Stimulated activated CD8-positive, alpha-beta memory T cell treated with anti-CD3 and anti-CD28 coated beads, Interleukin-2, amount 100 ng/mL, for 1 hour (primary cell): ENCODE measurements around the gene DGLUCY.
"Not testable (repeated sequence)": the region's sequence is repeated elsewhere in the genome, so short reads cannot be mapped to it uniquely, and the experiment has no call there.

Experiments used
- DNase-seq, 2 donors: peaks; one replicate each; pipeline ENCODE4 v3.0.0-alpha.2; 2020; ENCODE audit warnings: low read depth in 2 of 2

The DGLUCY gene

DNA sequence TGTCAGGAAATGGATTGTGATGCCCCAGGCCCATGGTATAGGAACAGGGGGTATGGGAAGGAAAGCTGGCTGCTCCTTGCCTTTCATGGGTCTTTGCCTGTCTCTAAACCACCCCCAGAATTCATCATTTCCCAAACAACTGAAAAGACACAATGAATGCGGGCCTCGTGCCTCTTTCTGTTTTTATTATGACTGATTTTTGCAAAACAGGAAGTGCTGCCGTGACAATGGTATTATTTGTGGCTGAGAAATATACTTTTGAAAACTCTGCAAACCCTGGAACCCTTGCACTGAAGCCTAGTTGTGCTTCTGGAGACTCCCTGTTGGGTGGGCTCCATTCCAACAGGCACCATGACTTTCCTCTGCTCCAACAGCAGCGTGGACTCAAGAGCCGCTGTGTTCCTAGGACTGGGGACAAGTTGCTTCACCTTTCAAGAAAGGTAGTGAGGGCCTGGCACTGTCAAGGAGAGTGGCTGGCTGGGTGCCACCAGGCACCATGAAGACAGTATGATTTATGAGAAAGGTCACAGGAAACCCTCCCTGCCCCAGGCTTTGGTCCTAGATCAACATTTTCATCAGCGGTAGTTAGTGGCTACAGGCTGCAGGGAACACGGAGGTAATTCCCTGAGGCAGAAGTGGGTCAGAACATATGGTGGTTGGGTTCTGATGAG lies 4.8 kb upstream of the DGLUCY start:
- DNase-seq: no peak

- no peak for DNase-seq
Observed at GRCh38 chr14:91111443-91111842, 2.4 kb upstream of the DGLUCY start.

- no peak for DNase-seq
Observed at GRCh38 chr14:91112194-91112593, 1.7 kb upstream of the DGLUCY start.

- peak; percentile 18 to 44 for DNase-seq
Observed at GRCh38 chr14:91114079-91115065, 499 bp downstream of the DGLUCY start.

DNA sequence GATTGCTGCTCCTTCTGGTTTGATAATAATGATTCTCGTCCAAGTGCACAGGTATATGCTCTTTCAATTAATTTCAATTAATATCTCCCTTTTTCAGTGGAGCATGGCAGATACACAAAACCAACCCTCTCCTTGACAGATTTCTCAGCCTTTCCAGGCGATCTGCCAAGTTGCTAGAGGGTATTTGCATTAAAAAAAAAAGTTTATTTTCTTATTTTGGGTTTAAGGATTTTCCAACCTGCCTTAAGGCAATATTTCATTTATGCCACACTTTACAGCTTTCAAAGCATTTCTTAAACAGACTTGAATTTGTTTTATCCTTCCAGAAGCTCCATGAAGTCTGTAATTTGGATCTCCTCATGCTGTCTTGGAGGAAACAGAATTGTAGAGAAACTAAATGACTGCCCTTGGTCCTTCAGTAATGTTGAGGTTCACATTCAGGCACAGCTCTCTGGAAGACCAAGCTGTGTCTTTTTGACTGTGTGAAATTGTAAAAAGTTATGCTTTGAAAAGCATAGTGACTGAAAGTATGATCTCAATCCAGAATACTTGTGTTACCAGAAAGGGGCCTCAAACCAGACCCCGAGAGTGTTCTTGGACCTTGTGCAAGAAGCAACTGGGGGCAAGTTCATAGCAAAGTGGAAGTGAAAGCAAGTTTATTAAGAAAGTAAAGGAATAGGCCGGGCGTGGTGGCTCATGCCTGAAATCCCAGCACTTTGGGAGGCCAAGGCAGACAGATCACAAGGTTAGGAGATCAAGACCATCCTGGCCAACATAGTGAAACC lies 2.3 kb downstream of the DGLUCY start:
- DNase-seq: no peak

- DNase-seq: no peak
Observed at GRCh38 chr14:91116913-91117588, 3.2 kb downstream of the DGLUCY start.

DNA sequence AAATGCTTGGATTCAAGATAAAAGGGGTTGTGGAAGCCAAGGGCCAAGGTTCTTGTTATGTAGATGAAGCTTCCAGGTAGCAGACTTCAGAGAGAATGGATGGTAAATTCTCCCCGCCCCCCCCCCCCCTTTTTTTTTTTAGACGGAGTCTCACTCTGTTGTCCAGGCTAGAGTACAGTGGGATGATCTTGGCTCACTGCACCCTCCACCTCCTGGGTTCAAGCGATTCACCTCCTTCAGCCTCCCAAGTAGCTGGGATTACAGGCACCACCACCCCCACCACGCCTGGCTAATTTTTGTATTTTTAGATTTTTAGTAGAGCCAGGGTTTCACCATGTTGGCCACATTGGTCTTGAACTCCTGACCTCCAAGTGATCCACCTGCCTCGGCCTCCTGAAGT lies 4.1 kb downstream of the DGLUCY start:
- DNase-seq: no peak

- DNase-seq: no peak
Observed at GRCh38 chr14:91118511-91119068, 4.7 kb downstream of the DGLUCY start.

DNA sequence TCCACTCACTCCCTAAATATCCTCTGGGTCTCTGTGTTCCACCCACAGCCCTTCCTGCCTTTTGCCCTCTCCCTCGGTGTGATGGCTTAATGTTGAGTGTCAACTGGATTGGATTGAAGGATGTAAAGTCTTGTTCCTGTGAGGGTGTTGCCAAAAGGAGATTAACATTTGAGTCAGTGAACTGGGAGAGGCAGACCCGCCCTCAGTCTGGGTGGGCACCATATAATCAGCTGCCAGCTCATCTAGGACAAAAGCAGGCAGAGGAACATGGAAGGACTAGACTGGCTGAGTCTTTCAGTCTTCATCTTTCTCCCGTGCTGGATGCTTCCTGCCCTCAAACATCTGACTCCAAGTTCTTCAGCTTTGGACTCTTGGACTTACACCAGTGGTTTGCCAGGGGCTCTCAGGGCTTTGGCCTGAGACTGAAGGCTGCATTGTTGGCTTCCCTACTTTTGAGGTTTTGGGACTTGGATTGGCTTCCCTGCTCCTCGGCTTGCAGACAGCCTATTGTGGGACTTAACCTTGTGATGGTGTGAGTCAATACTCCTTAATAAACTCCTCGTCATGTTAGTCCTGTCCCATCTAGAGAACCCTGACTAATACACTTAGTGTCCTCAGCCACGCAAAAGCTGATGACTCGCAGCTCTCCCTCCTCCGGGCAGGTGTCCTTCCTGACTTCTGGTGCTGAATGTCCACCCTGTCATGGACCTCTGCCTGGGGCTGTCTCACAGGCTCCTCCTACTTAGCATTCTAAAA lies 5.9 kb downstream of the DGLUCY start:
- no peak for DNase-seq

GRCh38 chr14:91123201-91123600 lies 9.3 kb downstream of the DGLUCY start:
- no peak for DNase-seq

- DNase-seq: not testable (repeated sequence)
Observed at GRCh38 chr14:91124406-91125270, 10.8 kb downstream of the DGLUCY start.

GRCh38 chr14:91125271-91125660 lies 11.4 kb downstream of the DGLUCY start:
- DNase-seq: no peak

GRCh38 chr14:91125801-91126200 lies 11.9 kb downstream of the DGLUCY start:
- DNase-seq: no peak

GRCh38 chr14:91126761-91127160 lies 12.9 kb downstream of the DGLUCY start:
- DNase-seq: no peak

- no peak for DNase-seq
Observed at GRCh38 chr14:91127401-91127801, 13.5 kb downstream of the DGLUCY start.

DNA sequence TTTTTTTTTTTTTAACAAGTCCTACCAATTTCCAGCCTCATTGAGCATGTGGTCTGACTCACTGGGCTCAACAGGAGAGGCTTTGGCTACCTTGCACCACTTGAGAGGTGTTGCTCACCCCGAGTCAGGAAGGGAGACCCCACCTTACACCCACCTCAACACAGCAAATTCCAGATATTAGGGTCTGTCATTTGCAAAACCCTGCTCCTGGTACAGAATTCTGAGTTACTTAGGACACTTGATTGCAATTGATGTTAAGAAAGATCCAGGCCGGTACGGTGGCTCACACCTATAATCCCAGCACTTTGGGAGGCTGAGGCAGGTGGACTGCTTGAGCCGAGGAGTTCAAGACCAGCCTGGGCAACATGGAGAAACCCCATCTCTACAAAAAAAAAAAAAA lies 14.1 kb downstream of the DGLUCY start:
- DNase-seq: no peak

- DNase-seq: no peak
Observed at GRCh38 chr14:91128699-91129098, 14.8 kb downstream of the DGLUCY start.

- DNase-seq: no peak
Observed at GRCh38 chr14:91129261-91129660, 15.4 kb downstream of the DGLUCY start.

GRCh38 chr14:91135039-91135438 lies 21.2 kb downstream of the DGLUCY start:
- no peak for DNase-seq
